ENCODE results near the gene NUP160.
"Not testable (repeated sequence)": the region's sequence is repeated elsewhere in the genome, so short reads cannot be mapped to it uniquely, and the experiment has no call there.

The NUP160 gene

GRCh38 chr11:47879259-47880158 lies 31.4 kb upstream of the NUP160 start:
- Histone ChIP-seq H3K9ac (ENCODE audit: low read depth, low read length, poor library complexity, severe bottlenecking) (no peak overlapping the region), H3K27me3 (ENCODE audit: insufficient read depth, low read length, poor library complexity, severe bottlenecking) (no peaks in the 10 kb centered on the region), H3K36me3 (ENCODE audit: insufficient read depth, low read length) (no peaks in the 10 kb centered on the region), H3K79me2 (ENCODE audit: insufficient read depth, low read length) (no peaks in the 10 kb centered on the region), H3F3A (ENCODE audit: low read depth) (no peaks in the 10 kb centered on the region), H3K4me3 (ENCODE audit: low read length, poor library complexity, severe bottlenecking) (no peak overlapping the region), H3K9me2 (replicated peaks; ENCODE audit: low read depth, low read length) (no peaks in the 10 kb centered on the region), H3K4me2 (ENCODE audit: low read depth, low read length, poor library complexity, severe bottlenecking) (no peak overlapping the region), H3K4me1 (ENCODE audit: insufficient read depth, low read length, poor library complexity, severe bottlenecking) (no peaks in the 10 kb centered on the region), H4K20me1 (ENCODE audit: insufficient read depth, low read length, poor library complexity, severe bottlenecking) (no peaks in the 10 kb centered on the region), H3K9me3 (ENCODE audit: insufficient read depth, low read depth, low read length) (peaks cover 15% of the 10 kb centered on the region; the same call in 1 of the 2 replicates), H2AFZ (ENCODE audit: low read length) (no peak overlapping the region)
- no peak for TF ChIP-seq EZH2phosphoT487 (IDR thresholded peaks at IDR 0.05; ENCODE audit: borderline replicate concordance)
- TF ChIP-seq, protein P1, sequence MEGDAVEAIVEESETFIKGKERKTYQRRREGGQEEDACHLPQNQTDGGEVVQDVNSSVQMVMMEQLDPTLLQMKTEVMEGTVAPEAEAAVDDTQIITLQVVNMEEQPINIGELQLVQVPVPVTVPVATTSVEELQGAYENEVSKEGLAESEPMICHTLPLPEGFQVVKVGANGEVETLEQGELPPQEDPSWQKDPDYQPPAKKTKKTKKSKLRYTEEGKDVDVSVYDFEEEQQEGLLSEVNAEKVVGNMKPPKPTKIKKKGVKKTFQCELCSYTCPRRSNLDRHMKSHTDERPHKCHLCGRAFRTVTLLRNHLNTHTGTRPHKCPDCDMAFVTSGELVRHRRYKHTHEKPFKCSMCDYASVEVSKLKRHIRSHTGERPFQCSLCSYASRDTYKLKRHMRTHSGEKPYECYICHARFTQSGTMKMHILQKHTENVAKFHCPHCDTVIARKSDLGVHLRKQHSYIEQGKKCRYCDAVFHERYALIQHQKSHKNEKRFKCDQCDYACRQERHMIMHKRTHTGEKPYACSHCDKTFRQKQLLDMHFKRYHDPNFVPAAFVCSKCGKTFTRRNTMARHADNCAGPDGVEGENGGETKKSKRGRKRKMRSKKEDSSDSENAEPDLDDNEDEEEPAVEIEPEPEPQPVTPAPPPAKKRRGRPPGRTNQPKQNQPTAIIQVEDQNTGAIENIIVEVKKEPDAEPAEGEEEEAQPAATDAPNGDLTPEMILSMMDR (conservative IDR thresholded peaks at IDR 0.05; ENCODE audit: low read length), result no peak

- not testable (repeated sequence) for H3K79me2 ChIP-seq (ENCODE audit: insufficient read depth, low read length); H3K9me2 ChIP-seq (replicated peaks; ENCODE audit: low read depth, low read length); H4K20me1 ChIP-seq (ENCODE audit: insufficient read depth, low read length, poor library complexity, severe bottlenecking); H3K4me3 ChIP-seq (ENCODE audit: low read length, poor library complexity, severe bottlenecking); H2AFZ ChIP-seq (ENCODE audit: low read length); H3K4me2 ChIP-seq (ENCODE audit: low read depth, low read length, poor library complexity, severe bottlenecking); H3K36me3 ChIP-seq (ENCODE audit: insufficient read depth, low read length); H3K27me3 ChIP-seq (ENCODE audit: insufficient read depth, low read length, poor library complexity, severe bottlenecking); H3K4me1 ChIP-seq (ENCODE audit: insufficient read depth, low read length, poor library complexity, severe bottlenecking); H3K9ac ChIP-seq (ENCODE audit: low read depth, low read length, poor library complexity, severe bottlenecking); H3F3A ChIP-seq (ENCODE audit: low read depth)
- H3K9me3 ChIP-seq (ENCODE audit: insufficient read depth, low read depth, low read length), result peaks cover 15% of the 10 kb centered on the region; the same call in 1 of the 2 replicates
Observed at GRCh38 chr11:47875858-47876257, 27.7 kb upstream of the NUP160 start.

DNA sequence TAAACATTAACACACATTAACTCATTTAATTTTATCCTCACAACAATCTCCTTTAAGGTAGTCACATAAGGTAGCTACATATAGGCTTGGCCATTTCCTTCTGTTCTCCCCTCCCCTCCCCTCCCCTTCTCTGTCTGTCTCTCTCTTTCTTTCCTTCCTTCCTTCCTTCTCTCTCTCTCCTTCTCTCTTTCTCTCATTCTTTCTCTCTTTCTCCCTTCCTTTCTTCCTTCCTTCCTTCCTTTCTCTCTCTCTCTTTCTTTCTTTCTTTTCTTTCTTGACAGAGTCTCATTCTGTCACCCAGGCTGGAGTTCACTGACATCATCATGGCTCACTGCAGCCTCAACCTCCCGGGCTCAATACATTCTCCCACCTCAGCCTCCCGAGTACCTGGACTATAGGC lies 22.3 kb upstream of the NUP160 start:
- H3F3A ChIP-seq (ENCODE audit: low read depth), result no peaks in the 10 kb centered on the region
- peaks cover 5% of the 10 kb centered on the region; the same call in 1 of the 2 replicates for H3K9me3 ChIP-seq (ENCODE audit: insufficient read depth, low read depth, low read length)
- no peak overlapping the region for H3K9ac ChIP-seq (ENCODE audit: low read depth, low read length, poor library complexity, severe bottlenecking)
- H2AFZ ChIP-seq (ENCODE audit: low read length), result 0 out of 2 replicates have a peak overlapping the region, but pooled peaks have one; percentile 29
- H3K79me2 ChIP-seq (ENCODE audit: insufficient read depth, low read length), result no peaks in the 10 kb centered on the region
- TF ChIP-seq, protein P1 (conservative IDR thresholded peaks at IDR 0.05; ENCODE audit: low read length), result no peak
- no peak for TF ChIP-seq EZH2phosphoT487 (IDR thresholded peaks at IDR 0.05; ENCODE audit: borderline replicate concordance)
- H3K36me3 ChIP-seq (ENCODE audit: insufficient read depth, low read length), result no peaks in the 10 kb centered on the region
- H3K4me2 ChIP-seq (ENCODE audit: low read depth, low read length, poor library complexity, severe bottlenecking), result peak overlapping the region; percentile 37
- peak overlapping the region; percentile 11 for H3K4me3 ChIP-seq (ENCODE audit: low read length, poor library complexity, severe bottlenecking)
- H3K4me1 ChIP-seq (ENCODE audit: insufficient read depth, low read length, poor library complexity, severe bottlenecking), result peaks cover 17% of the 10 kb centered on the region
- H3K9me2 ChIP-seq (replicated peaks; ENCODE audit: low read depth, low read length), result no peaks in the 10 kb centered on the region
- no peaks in the 10 kb centered on the region for H3K27me3 ChIP-seq (ENCODE audit: insufficient read depth, low read length, poor library complexity, severe bottlenecking)
- H4K20me1 ChIP-seq (ENCODE audit: insufficient read depth, low read length, poor library complexity, severe bottlenecking), result no peaks in the 10 kb centered on the region
